WI38 (cell line): ENCODE data around the gene CLCN4.

Experiments used
- H3K4me3 ChIP-seq: 2 replicates; pipeline ENCODE4 v1.5.1; 2011; ENCODE audit warnings: low read depth, mild to moderate bottlenecking, control low read depth, low read length
- CTCF ChIP-seq: IDR thresholded peaks from 2 replicates; pipeline ENCODE4 v1.5.1; 2012; ENCODE audit warnings: low read depth, mild to moderate bottlenecking, control low read depth, low read length

The CLCN4 gene

GRCh38 chrX:10128386-10128785 is 28.4 kb upstream of the CLCN4 start:
- no peak for TF ChIP-seq CTCF
- no peak overlapping the region for H3K4me3 ChIP-seq

GRCh38 chrX:10129229-10129628 is 27.5 kb upstream of the CLCN4 start:
- no peak for TF ChIP-seq CTCF
- no peak overlapping the region for H3K4me3 ChIP-seq

- TF ChIP-seq CTCF: no peak
- no peak overlapping the region for H3K4me3 ChIP-seq
Measured at GRCh38 chrX:10130354-10130753, 26.4 kb upstream of the CLCN4 start.

- no peak for TF ChIP-seq CTCF
- no peak overlapping the region for H3K4me3 ChIP-seq
Measured at GRCh38 chrX:10133980-10134676, 22.6 kb upstream of the CLCN4 start.

GRCh38 chrX:10134921-10135320 is 21.9 kb upstream of the CLCN4 start:
- no peak for TF ChIP-seq CTCF
- no peak overlapping the region for H3K4me3 ChIP-seq

GRCh38 chrX:10135561-10136399 is 21.0 kb upstream of the CLCN4 start:
- H3K4me3 ChIP-seq: no peak overlapping the region
- TF ChIP-seq CTCF: no peak

- TF ChIP-seq CTCF: no peak
- no peak overlapping the region for H3K4me3 ChIP-seq
Measured at GRCh38 chrX:10138726-10139125, 18.0 kb upstream of the CLCN4 start.
